IPS-18c (cell line): ENCODE data around the gene ARID1B.
"Not testable (repeated sequence)": the region's sequence is repeated elsewhere in the genome, so short reads cannot be mapped to it uniquely, and the experiment has no call there.

Source experiments
- H3K4me3 ChIP-seq: 2 replicates; pipeline ENCODE4 v1.7.0; 2013; ENCODE audit warnings: low read depth, mild to moderate bottlenecking, low read length, moderate library complexity; ENCODE audit not compliant: insufficient read depth
- H3K9me3 ChIP-seq: one replicate; pipeline ENCODE4 v1.6.1; 2013; ENCODE audit warnings: mild to moderate bottlenecking, low read length, moderate library complexity; ENCODE audit not compliant: control insufficient read depth, insufficient read depth

ARID1B gene

GRCh38 chr6:156967852-156968251 is 190.7 kb downstream of the ARID1B start:
- Histone ChIP-seq H3K4me3 (no peak overlapping the region), H3K9me3 (no peaks in the 10 kb centered on the region)

GRCh38 chr6:156969233-156969632 is 192.1 kb downstream of the ARID1B start:
- H3K9me3 ChIP-seq: no peaks in the 10 kb centered on the region
- H3K4me3 ChIP-seq: no peak overlapping the region

- H3K9me3 ChIP-seq: no peaks in the 10 kb centered on the region
- no peak overlapping the region for H3K4me3 ChIP-seq
These were observed 193.5 kb downstream of the ARID1B start for GRCh38 chr6:156970595-156971112.

GRCh38 chr6:156971153-156971885 is 194.1 kb downstream of the ARID1B start:
- no peaks in the 10 kb centered on the region for H3K9me3 ChIP-seq
- H3K4me3 ChIP-seq: no peak overlapping the region

- H3K9me3 ChIP-seq: no peaks in the 10 kb centered on the region
These were observed 195.0 kb downstream of the ARID1B start for GRCh38 chr6:156972145-156972544.

GRCh38 chr6:156974830-156975261 is 197.7 kb downstream of the ARID1B start:
- Histone ChIP-seq H3K9me3 (no peaks in the 10 kb centered on the region), H3K4me3 (no peak overlapping the region)

More at GRCh38 chr6:156972145-156972544, 195.0 kb downstream of the ARID1B start:
- no peak overlapping the region for H3K4me3 ChIP-seq

- no peak overlapping the region for H3K4me3 ChIP-seq
- no peaks in the 10 kb centered on the region for H3K9me3 ChIP-seq
These were observed 198.2 kb downstream of the ARID1B start for GRCh38 chr6:156975414-156975813.

GRCh38 chr6:156976216-156977127 is 199.3 kb downstream of the ARID1B start:
- no peaks in the 10 kb centered on the region for H3K9me3 ChIP-seq
- no peak overlapping the region for H3K4me3 ChIP-seq

- Histone ChIP-seq H3K9me3 (no peaks in the 10 kb centered on the region), H3K4me3 (no peak overlapping the region)
These were observed 200.5 kb downstream of the ARID1B start for GRCh38 chr6:156977527-156978291.

- H3K4me3 ChIP-seq: no peak overlapping the region
- no peaks in the 10 kb centered on the region for H3K9me3 ChIP-seq
These were observed 201.8 kb downstream of the ARID1B start for GRCh38 chr6:156978948-156979347.

GRCh38 chr6:156980515-156980914 is 203.3 kb downstream of the ARID1B start:
- Histone ChIP-seq H3K4me3 (no peak overlapping the region), H3K9me3 (no peaks in the 10 kb centered on the region)

GRCh38 chr6:156980948-156981347 is 203.8 kb downstream of the ARID1B start:
- H3K4me3 ChIP-seq: no peak overlapping the region
- H3K9me3 ChIP-seq: no peaks in the 10 kb centered on the region

- Histone ChIP-seq H3K9me3 (no peaks in the 10 kb centered on the region), H3K4me3 (no peak overlapping the region)
These were observed 205.0 kb downstream of the ARID1B start for GRCh38 chr6:156982168-156982567.

GRCh38 chr6:156982864-156983263 is 205.7 kb downstream of the ARID1B start:
- H3K9me3 ChIP-seq, H3K4me3 ChIP-seq: not testable (repeated sequence)

GRCh38 chr6:156984178-156984738 is 207.1 kb downstream of the ARID1B start:
- no peaks in the 10 kb centered on the region for H3K9me3 ChIP-seq
- H3K4me3 ChIP-seq: no peak overlapping the region

- no peaks in the 10 kb centered on the region for H3K9me3 ChIP-seq
- H3K4me3 ChIP-seq: no peak overlapping the region
These were observed 208.1 kb downstream of the ARID1B start for GRCh38 chr6:156985309-156985708.
